K562 (cell line): ENCODE data around the gene CRACR2B. TPM values are rescaled to one million over a fixed set of nuclear protein-coding genes. Genes with fewer than 3 reads are reported as not detected.

Experiments
- ATF1 ChIP-seq, 2 experiments: fragments of 450-650 bp in 1 of 2; IDR thresholded peaks; 2 replicates each; pipeline ENCODE4 v1.6.1; 2016; ENCODE audit warnings: missing compliant biosample characterization in 1 of 2, missing genetic modification characterization in 1 of 2
- ATF6 ChIP-seq: sonication (generic); formaldehyde crosslinking; IDR thresholded peaks from 2 replicates; pipeline ENCODE4 v1.4.0; 2020; ENCODE audit warnings: mild to moderate bottlenecking, missing genetic modification reagents
- BHLHE40 ChIP-seq: IDR thresholded peaks from 2 replicates; pipeline ENCODE4 v1.6.1; 2011; ENCODE audit warnings: low read length, improper control_type of control experiment
- CAMTA2 ChIP-seq: fragments of 250-450 bp; sonication (Bioruptor Pico); conservative IDR thresholded peaks from 2 replicates; pipeline ENCODE4 v1.5.1; 2022
- CBX3 ChIP-seq, 2 experiments: IDR thresholded peaks; 1 replicate in 1 of 2; 2 replicates in 1 of 2; pipeline ENCODE4 v1.6.1; 2012; ENCODE audit warnings: inconsistent platforms in 2 of 2, low read length in 2 of 2, borderline replicate concordance in 1 of 2, control low read depth in 1 of 2
- CREB3L1 ChIP-seq: fragments of 450-650 bp; IDR thresholded peaks from 2 replicates; pipeline ENCODE4 v1.6.1; 2014; ENCODE audit warnings: low read depth, mild to moderate bottlenecking, moderate library complexity, borderline replicate concordance
- FOXJ3 ChIP-seq: sonication (generic); formaldehyde crosslinking; IDR thresholded peaks from 2 replicates; pipeline ENCODE4 v1.4.0; 2020; ENCODE audit warnings: mild to moderate bottlenecking, missing genetic modification reagents
- FOXM1 ChIP-seq, 2 experiments: fragments of 450-650 bp in 1 of 2; sonication (generic) in 1 of 2; formaldehyde crosslinking in 1 of 2; IDR thresholded peaks; 2 replicates each; pipeline versions ENCODE4 v1.6.1 to v1.9.0; 2017 to 2022; ENCODE audit warnings: low read depth in 2 of 2, mild to moderate bottlenecking in 2 of 2, missing genetic modification reagents in 1 of 2, moderate library complexity in 1 of 2
- HDAC3 ChIP-seq: fragments of 450-650 bp; IDR thresholded peaks from 2 replicates; pipeline ENCODE4 v1.6.1; 2018; ENCODE audit warnings: borderline replicate concordance, mild to moderate bottlenecking, moderate library complexity; ENCODE audit not compliant: partially characterized antibody
- HMG20A ChIP-seq: fragments of 450-650 bp; formaldehyde crosslinking; conservative IDR thresholded peaks from 2 replicates; pipeline ENCODE4 v1.4.0; 2020; ENCODE audit warnings: mild to moderate bottlenecking, mixed read lengths
- HMG20B ChIP-seq: fragments of 250-450 bp; sonication (Bioruptor Pico); IDR thresholded peaks from 2 replicates; pipeline ENCODE4 v1.5.0; 2021; ENCODE audit warnings: mild to moderate bottlenecking
- MYC ChIP-seq, 2 experiments: fragments of 250-450 bp in 1 of 2; sonication (Bioruptor Pico) in 1 of 2; IDR thresholded peaks; 2 replicates each; pipeline versions ENCODE4 v1.5.1 to v1.6.1; 2012 to 2021; ENCODE audit warnings: low read depth in 2 of 2, borderline replicate concordance in 1 of 2, improper control_type of control experiment in 1 of 2, low read length in 1 of 2, mild to moderate bottlenecking in 1 of 2, moderate library complexity in 1 of 2
- NR1H2 ChIP-seq: sonication (generic); formaldehyde crosslinking; IDR thresholded peaks from 2 replicates; pipeline ENCODE4 v1.4.0; 2020; ENCODE audit warnings: mild to moderate bottlenecking, missing genetic modification reagents
- PKNOX1 ChIP-seq: fragments of 450-650 bp; IDR thresholded peaks from 2 replicates; pipeline ENCODE4 v1.6.1; 2016
- PTRF ChIP-seq: fragments of 450-650 bp; IDR thresholded peaks from 2 replicates; pipeline ENCODE4 v1.6.1; 2016; ENCODE audit warnings: mild to moderate bottlenecking, missing genetic modification characterization, missing compliant biosample characterization
- RBM25 ChIP-seq: fragments of 200-400 bp; formaldehyde crosslinking; IDR thresholded peaks from 2 replicates; pipeline ENCODE4 v1.6.1; 2018; ENCODE audit warnings: low read length, low read depth, moderate library complexity; ENCODE audit not compliant: severe bottlenecking
- RBM39 ChIP-seq: fragments of 200-400 bp; formaldehyde crosslinking; optimal IDR thresholded peaks from 2 replicates; pipeline ENCODE3; 2018; ENCODE audit warnings: low read depth, low read length
- SIN3A ChIP-seq, 2 experiments: fragments of 150-350 bp in 1 of 2; IDR thresholded peaks; 2 replicates each; pipeline ENCODE4 v1.6.1; 2011 to 2016; ENCODE audit warnings: borderline replicate concordance in 2 of 2, low read depth in 2 of 2, low read length in 2 of 2, mild to moderate bottlenecking in 2 of 2, moderate library complexity in 2 of 2; ENCODE audit not compliant: control insufficient read depth in 1 of 2
- SMAD1 ChIP-seq: fragments of 150-350 bp; IDR thresholded peaks from 2 replicates; pipeline ENCODE4 v1.6.1; 2014; ENCODE audit warnings: low read length, low read depth; ENCODE audit not compliant: partially characterized antibody
- TEAD2 ChIP-seq: fragments of 450-650 bp; IDR thresholded peaks from 2 replicates; pipeline ENCODE4 v1.6.1; 2016; ENCODE audit warnings: missing genetic modification characterization, control low read depth, missing compliant biosample characterization
- ZNF263 ChIP-seq: sonication (generic); formaldehyde crosslinking; IDR thresholded peaks from 2 replicates; pipeline ENCODE4 v1.8.0; 2022; ENCODE audit warnings: mild to moderate bottlenecking, missing genetic modification reagents, borderline replicate concordance
- ZNF668 ChIP-seq: fragments of 250-450 bp; sonication (Bioruptor Pico); IDR thresholded peaks from 2 replicates; pipeline ENCODE4 v1.8.0; 2022; ENCODE audit warnings: mild to moderate bottlenecking, inconsistent platforms
- ZNF830 ChIP-seq: fragments of 250-450 bp; sonication (Bioruptor Pico); IDR thresholded peaks from 2 replicates; pipeline ENCODE4 v1.5.0; 2021; ENCODE audit warnings: mild to moderate bottlenecking
- polyA plus RNA-seq, 8 experiments: library from polyadenylated mRNA; depleted of rRNA in 4 of 8; stranded (reverse) in 5 of 8; unstranded in 3 of 8; fragments of >200 nt; fragmentation: Nextera tagmentation in 2 of 8; fragmentation: Illumina TruSeq in 1 of 8; extraction: Ambion mirVana in 2 of 8; extraction: Trizol in 1 of 8; gene quantifications; 2 replicates each; pipeline versions ENCODE4 v1.2.1 to v1.2.3, GENCODE V29; 2011 to 2014; ENCODE audit warnings: inconsistent platforms in 1 of 8, missing spikeins in 1 of 8
- total RNA-seq, 7 experiments: library from RNA; depleted of rRNA in 6 of 7; stranded (reverse); fragments of >200 nt in 6 of 7; fragmentation: Illumina TruSeq in 2 of 7; extraction: Trizol in 2 of 7; gene quantifications; 2 replicates each; pipeline versions ENCODE4 v1.2.1 to v1.2.3, GENCODE V29; 2011 to 2021; ENCODE audit warnings: low replicate concordance in 1 of 7

The CRACR2B gene
- total and polyA plus RNA-seq, 9 of the 15 experiments (the other 6 are each of a cell fraction or from before 2014, with no cell fraction given), result 0.10 to 51.0 (median 6.0) TPM

- TF ChIP-seq FOXM1 (IDR thresholded peaks at IDR 0.05; ENCODE audit: low read depth) (no peak), FOXM1 (CRISPR knock-in tag; IDR thresholded peaks at IDR 0.05; ENCODE audit: low read depth) (peak; percentile 89), ZNF263 (CRISPR knock-in tag) (no peak), HDAC3 (no peak), MYC (IDR thresholded peaks at IDR 0.05; ENCODE audit: low read depth, low read length) (peak; percentile 86), MYC (CRISPR knock-in tag; IDR thresholded peaks at IDR 0.05; ENCODE audit: borderline replicate concordance, low read depth) (peak; percentile 97), RBM39 (peak; percentile 25), TEAD2 (tag) (no peak), PKNOX1 (peak; percentile 83), FOXJ3 (CRISPR knock-in tag) (no peak), CBX3 (IDR thresholded peaks at IDR 0.05; ENCODE audit: borderline replicate concordance in 1 of 2, low read length in 2 of 2) (no peak), HMG20A (CRISPR knock-in tag) (no peak), ZNF668 (CRISPR knock-in tag) (no peak), NR1H2 (CRISPR knock-in tag) (no peak; the same call in none of the 2 replicates), RBM25 (no peak), HMG20B (CRISPR knock-in tag) (no peak), BHLHE40 (peak; percentile 90), ATF1 (CRISPR knock-in tag; IDR thresholded peaks at IDR 0.05) (peak; percentile 98), ATF1 (tag; IDR thresholded peaks at IDR 0.05) (peak; percentile 100), SIN3A (IDR thresholded peaks at IDR 0.05; ENCODE audit: borderline replicate concordance in 2 of 2, control insufficient read depth in 1 of 2, low read depth in 2 of 2, low read length in 2 of 2) (peak; percentile 84 to 92; a peak in 3 of 4 replicates), SMAD1 (peak; percentile 61), PTRF (no peak), CREB3L1 (peak; percentile 99), CAMTA2 (CRISPR knock-in tag) (no peak), ATF6 (CRISPR knock-in tag) (no peak; the same call in 1 of the 2 replicates), ZNF830 (CRISPR knock-in tag) (no peak)
Observed at GRCh38 chr11:809287-810039, 18.3 kb upstream of the CRACR2B start, which contains the start of gene RPLP2 (continued).
